ENCODE measurements around the gene CITED1. TPM values are rescaled to one million over a fixed set of nuclear protein-coding genes. Genes with fewer than 3 reads are reported as not detected.

The CITED1 gene
- total RNA-seq, 1 donor from 2014 or later = 6.0 TPM

GRCh38 chrX:72299891-72300630 lies 5.7 kb downstream of the CITED1 start:
- H3K27me3 Mint-ChIP-seq = peaks cover 49% of the 10 kb centered on the region
- no peak for TF ChIP-seq CTCF (conservative IDR thresholded peaks at IDR 0.05)

GRCh38 chrX:72297953-72298730 lies 7.6 kb downstream of the CITED1 start:
- Mint-ChIP-seq H3K4me3 (no peak overlapping the region), H3K9me3 (peaks cover 3% of the 10 kb centered on the region), H3K4me1 (ENCODE audit: unreplicated experiment) (no peaks in the 10 kb centered on the region), H3K36me3 (no peaks in the 10 kb centered on the region), H3K27me3 (peaks cover 33% of the 10 kb centered on the region), H3K27ac (no peak overlapping the region)
- TF ChIP-seq CTCF (conservative IDR thresholded peaks at IDR 0.05) = no peak
- DNase-seq (ENCODE audit: extremely low spot score, unreplicated experiment) = no peak

More at GRCh38 chrX:72299891-72300630, 5.7 kb downstream of the CITED1 start:
- H3K9me3 Mint-ChIP-seq = no peaks in the 10 kb centered on the region
- no peak overlapping the region for H3K4me3 Mint-ChIP-seq
- no peaks in the 10 kb centered on the region for H3K36me3 Mint-ChIP-seq
- no peaks in the 10 kb centered on the region for H3K4me1 Mint-ChIP-seq (ENCODE audit: unreplicated experiment)
- no peak overlapping the region for H3K27ac Mint-ChIP-seq
- DNase-seq (ENCODE audit: extremely low spot score, unreplicated experiment) = no peak

GRCh38 chrX:72296991-72297390 lies 8.7 kb downstream of the CITED1 start:
- no peaks in the 10 kb centered on the region for H3K36me3 Mint-ChIP-seq
- TF ChIP-seq CTCF (conservative IDR thresholded peaks at IDR 0.05) = no peak
- H3K4me3 Mint-ChIP-seq = no peak overlapping the region
- peaks cover 26% of the 10 kb centered on the region for H3K27me3 Mint-ChIP-seq
- no peak overlapping the region for H3K27ac Mint-ChIP-seq
- DNase-seq (ENCODE audit: extremely low spot score, unreplicated experiment) = no peak
- H3K9me3 Mint-ChIP-seq = peaks cover 3% of the 10 kb centered on the region
- H3K4me1 Mint-ChIP-seq (ENCODE audit: unreplicated experiment) = no peaks in the 10 kb centered on the region

- DNase-seq (ENCODE audit: extremely low spot score, unreplicated experiment) = no peak
- H3K4me3 Mint-ChIP-seq = no peak overlapping the region
- peaks cover 3% of the 10 kb centered on the region for H3K9me3 Mint-ChIP-seq
- no peak overlapping the region for H3K27ac Mint-ChIP-seq
- H3K36me3 Mint-ChIP-seq = no peaks in the 10 kb centered on the region
- no peaks in the 10 kb centered on the region for H3K4me1 Mint-ChIP-seq (ENCODE audit: unreplicated experiment)
- peaks cover 19% of the 10 kb centered on the region for H3K27me3 Mint-ChIP-seq
- no peak for TF ChIP-seq CTCF (conservative IDR thresholded peaks at IDR 0.05)
Observed at GRCh38 chrX:72295745-72296144, 10.0 kb downstream of the CITED1 start.

- no peak for DNase-seq (ENCODE audit: extremely low spot score, unreplicated experiment)
- peaks cover 3% of the 10 kb centered on the region for H3K9me3 Mint-ChIP-seq
- peaks cover 11% of the 10 kb centered on the region for H3K27me3 Mint-ChIP-seq
- H3K27ac Mint-ChIP-seq = no peak overlapping the region
- H3K4me3 Mint-ChIP-seq = no peak overlapping the region
- H3K4me1 Mint-ChIP-seq (ENCODE audit: unreplicated experiment) = no peaks in the 10 kb centered on the region
- no peaks in the 10 kb centered on the region for H3K36me3 Mint-ChIP-seq
- peak; percentile 67 for TF ChIP-seq CTCF (conservative IDR thresholded peaks at IDR 0.05)
Observed at GRCh38 chrX:72294497-72294896, 11.2 kb downstream of the CITED1 start.
